Suprapubic skin (tissue), 3 donors: ENCODE results near the gene PRKCZ.

Experiments used
- POLR2A ChIP-seq, 2 donors: fragments of 450-650 bp; IDR thresholded peaks; one replicate each; pipeline ENCODE4 v1.6.1; 2017; ENCODE audit warnings: antibody characterized with exemption in 2 of 2, mild to moderate bottlenecking in 2 of 2, moderate library complexity in 2 of 2
- TF ChIP-seq, protein P1 (sequence below), 2 donors: fragments of 200-600 bp in 1 of 2; fragments of 450-650 bp in 1 of 2; sonication (generic) in 1 of 2; IDR thresholded peaks; one replicate each; pipeline ENCODE4 v1.5.1; 2016 to 2019; ENCODE audit warnings: antibody characterized with exemption in 2 of 2, mild to moderate bottlenecking in 1 of 2, moderate library complexity in 1 of 2

DNA sequence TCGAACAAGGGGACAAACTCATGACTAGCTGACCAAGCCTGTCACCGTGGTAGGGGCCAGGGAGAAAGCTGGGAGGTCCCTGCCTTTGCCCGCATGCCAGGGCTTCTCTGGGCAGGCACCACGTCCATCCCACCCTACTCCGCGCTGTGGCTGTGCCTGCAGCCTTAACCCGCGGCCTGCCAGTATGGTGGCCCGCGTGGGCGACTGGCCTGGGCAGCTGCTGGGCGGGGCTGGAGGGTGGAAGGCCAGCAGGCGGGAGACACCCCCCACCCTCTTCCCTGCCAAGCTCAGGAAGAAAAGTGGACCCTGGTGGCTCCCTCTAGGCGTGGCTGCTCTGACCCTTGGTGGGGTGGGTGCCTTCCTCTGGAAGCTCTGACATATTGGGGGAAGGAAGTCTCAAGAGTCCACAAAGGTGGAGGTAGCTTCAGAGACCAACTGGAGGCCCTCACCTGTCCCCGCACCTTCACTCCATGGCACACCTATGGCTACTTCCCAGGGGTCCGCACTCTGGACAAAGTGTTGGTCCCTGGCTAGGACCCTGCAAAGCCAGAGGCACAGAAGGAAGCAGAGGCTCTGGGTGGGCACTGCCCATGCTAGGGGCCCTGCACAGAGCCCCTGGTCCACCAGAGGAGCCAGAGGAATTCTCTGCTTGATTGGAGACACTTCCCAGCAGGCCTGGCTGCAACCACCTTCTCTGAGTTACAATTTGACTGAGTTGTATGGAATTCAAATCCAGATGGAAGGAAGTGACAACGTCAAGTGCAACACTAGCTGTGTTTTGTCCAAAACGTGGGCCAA is 174.6 kb downstream of the PRKCZ start:
- TF ChIP-seq POLR2A (IDR thresholded peaks at IDR 0.05): no peak
- TF ChIP-seq, protein P1, sequence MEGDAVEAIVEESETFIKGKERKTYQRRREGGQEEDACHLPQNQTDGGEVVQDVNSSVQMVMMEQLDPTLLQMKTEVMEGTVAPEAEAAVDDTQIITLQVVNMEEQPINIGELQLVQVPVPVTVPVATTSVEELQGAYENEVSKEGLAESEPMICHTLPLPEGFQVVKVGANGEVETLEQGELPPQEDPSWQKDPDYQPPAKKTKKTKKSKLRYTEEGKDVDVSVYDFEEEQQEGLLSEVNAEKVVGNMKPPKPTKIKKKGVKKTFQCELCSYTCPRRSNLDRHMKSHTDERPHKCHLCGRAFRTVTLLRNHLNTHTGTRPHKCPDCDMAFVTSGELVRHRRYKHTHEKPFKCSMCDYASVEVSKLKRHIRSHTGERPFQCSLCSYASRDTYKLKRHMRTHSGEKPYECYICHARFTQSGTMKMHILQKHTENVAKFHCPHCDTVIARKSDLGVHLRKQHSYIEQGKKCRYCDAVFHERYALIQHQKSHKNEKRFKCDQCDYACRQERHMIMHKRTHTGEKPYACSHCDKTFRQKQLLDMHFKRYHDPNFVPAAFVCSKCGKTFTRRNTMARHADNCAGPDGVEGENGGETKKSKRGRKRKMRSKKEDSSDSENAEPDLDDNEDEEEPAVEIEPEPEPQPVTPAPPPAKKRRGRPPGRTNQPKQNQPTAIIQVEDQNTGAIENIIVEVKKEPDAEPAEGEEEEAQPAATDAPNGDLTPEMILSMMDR (IDR thresholded peaks at IDR 0.05): no peak
